Sigmoid colon (tissue), 7 donors: ENCODE data around the gene CHRM4. TPM values are rescaled to one million over a fixed set of nuclear protein-coding genes. Genes with fewer than 3 reads are reported as not detected.
A peak's percentile ranks its signal among the peaks of the same experiment; 100 is the strongest.

Experiments used
- DNase-seq: peaks from one replicate; pipeline ENCODE4 v3.0.0-alpha.2; 2019
- H3K27ac ChIP-seq, 4 donors: fragments of 200-600 bp; sonication (generic); one replicate each; pipeline ENCODE4 v1.5.1; 2016 to 2019; ENCODE audit warnings: mild to moderate bottlenecking in 1 of 4
- H3K27me3 ChIP-seq, 3 donors: fragments of 200-600 bp; sonication (generic); one replicate each; pipeline ENCODE4 v1.5.1; 2019; ENCODE audit warnings: mild to moderate bottlenecking in 1 of 3
- H3K36me3 ChIP-seq, 4 donors: fragments of 200-600 bp; sonication (generic); one replicate each; pipeline ENCODE4 v1.5.1; 2016 to 2019
- H3K4me1 ChIP-seq, 4 donors: fragments of 200-600 bp; sonication (generic); one replicate each; pipeline ENCODE4 v1.5.1; 2017 to 2019
- H3K4me3 ChIP-seq, 4 donors: fragments of 200-600 bp; sonication (generic); one replicate each; pipeline ENCODE4 v1.5.1; 2017 to 2019; ENCODE audit warnings: mild to moderate bottlenecking in 2 of 4, moderate library complexity in 1 of 4
- H3K9me3 ChIP-seq, 4 donors: fragments of 200-600 bp in 3 of 4; sonication (generic) in 3 of 4; one replicate each; pipeline versions ENCODE4 v1.5.1 to v1.6.1; 2013 to 2019
- CTCF ChIP-seq, 4 experiments: fragments of 450-650 bp in 3 of 4; fragments of 200-600 bp in 1 of 4; IDR thresholded peaks; one replicate each; pipeline ENCODE4 v1.5.1; 2016 to 2019; ENCODE audit warnings: antibody characterized with exemption in 4 of 4, mild to moderate bottlenecking in 3 of 4, moderate library complexity in 2 of 4
- EP300 ChIP-seq, 4 donors: sonication (generic); formaldehyde crosslinking; IDR thresholded peaks; one replicate each; pipeline ENCODE4 v1.6.1; 2017; ENCODE audit warnings: antibody characterized with exemption in 4 of 4
- POLR2A ChIP-seq, 2 donors: fragments of 450-650 bp; IDR thresholded peaks; one replicate each; pipeline ENCODE4 v1.6.1; 2016; ENCODE audit warnings: antibody characterized with exemption in 2 of 2, mild to moderate bottlenecking in 2 of 2, moderate library complexity in 2 of 2
- POLR2AphosphoS5 ChIP-seq, 4 donors: sonication (generic); formaldehyde crosslinking; IDR thresholded peaks; one replicate each; pipeline ENCODE4 v1.6.1; 2017; ENCODE audit warnings: antibody characterized with exemption in 4 of 4
- WGBS, 2 donors: extraction: QIAGEN DNeasy Blood & Tissue Kit; methylation state at CpG; one replicate each; pipeline ENCODE4 v1.1.7; 2013; 5-methylcytosine and 5-hydroxymethylcytosine counted together
- intact Hi-C: fragments of 100-400 bp; cut with DNase I; formaldehyde crosslinking; loops from one replicate; pipeline ENCODE4 v1.15.1; 2023
- polyA plus RNA-seq, 3 donors: library from polyadenylated mRNA; stranded (reverse); fragments of 200-250 nt; gene quantifications; one replicate each; pipeline ENCODE4 v1.2.3, GENCODE V29; 2013
- total RNA-seq, 4 donors: library from RNA; depleted of rRNA; stranded (reverse); fragments of >200 nt; gene quantifications; one replicate each; pipeline ENCODE4 v1.1.0, GENCODE V29; 2016
- donor health status: healthy with polysubstance abuse.
- donor health status: Bipolar disorder and iron deficiency.
- donor health status: healthy.

The CHRM4 gene
- total and polyA plus RNA-seq, 7 donors = 0.55 to 5.4 (median 2.9) TPM; not detected in 1

GRCh38 chr11:46350695-46351094 is 40.9 kb downstream of the CHRM4 start:
- Histone ChIP-seq H3K36me3 (no peaks in the 10 kb centered on the region), H3K27me3 (no peaks in the 10 kb centered on the region), H3K4me1 (peaks cover 0 to 54% (median 35%) of the 10 kb centered on the region in 4 donors), H3K9me3 (no peaks in the 10 kb centered on the region), H3K27ac (no peak overlapping the region), H3K4me3 (no peak overlapping the region)
- intact Hi-C loops = no loop called here
- WGBS, 2 donors = 67 to 82% methylated on average over 3 of the region's 3 CpGs
- DNase-seq = no peak
- TF ChIP-seq EP300 (IDR thresholded peaks at IDR 0.05) (no peak), CTCF (IDR thresholded peaks at IDR 0.05) (no peak), POLR2A (IDR thresholded peaks at IDR 0.05) (no peak), POLR2AphosphoS5 (IDR thresholded peaks at IDR 0.05) (no peak)

- Histone ChIP-seq H3K4me3 (peak overlapping the region in 2 of 4 donors; percentile 78 to 92), H3K4me1 (peaks cover 0 to 52% (median 35%) of the 10 kb centered on the region in 4 donors)
Observed at GRCh38 chr11:46348566-46349401, 42.8 kb downstream of the CHRM4 start.

GRCh38 chr11:46347637-46348311 is 43.8 kb downstream of the CHRM4 start:
- 1 to 14% methylated on average over 63 of the region's 63 CpGs for WGBS, 2 donors
- Histone ChIP-seq H3K4me3 (peak overlapping the region; percentile 78 to 92 (median 82)), H3K4me1 (peaks cover 0 to 43% (median 33%) of the 10 kb centered on the region in 4 donors), H3K36me3 (no peaks in the 10 kb centered on the region), H3K9me3 (no peaks in the 10 kb centered on the region), H3K27ac (peak overlapping the region; percentile 55 to 67 (median 62)), H3K27me3 (no peaks in the 10 kb centered on the region)
- intact Hi-C loops = loop anchor here (1.0 kb wide), 1 partner anchor 20 kb away; no protein-coding TSS in a partner anchor
- DNase-seq = peak; percentile 77
- TF ChIP-seq POLR2AphosphoS5 (IDR thresholded peaks at IDR 0.05) = no peak

More at GRCh38 chr11:46348566-46349401, 42.8 kb downstream of the CHRM4 start:
- Histone ChIP-seq H3K27me3 (no peaks in the 10 kb centered on the region), H3K27ac (no peak overlapping the region), H3K36me3 (no peaks in the 10 kb centered on the region), H3K9me3 (no peaks in the 10 kb centered on the region)
- DNase-seq = no peak
- intact Hi-C loops = no loop called here
- 17 to 27% methylated on average over 18 of the region's 18 CpGs for WGBS, 2 donors
- no peak for TF ChIP-seq POLR2A (IDR thresholded peaks at IDR 0.05)
- TF ChIP-seq CTCF (IDR thresholded peaks at IDR 0.05) = no peak
- TF ChIP-seq POLR2AphosphoS5 (IDR thresholded peaks at IDR 0.05) = no peak
- TF ChIP-seq EP300 (IDR thresholded peaks at IDR 0.05) = no peak

GRCh38 chr11:46346886-46347636 is 44.5 kb downstream of the CHRM4 start, which contains the start of gene DGKZ:
Gene DGKZ (plus strand): TSS chr11:46347463. CDS start chr11:46347660, 197 bp downstream.
- 4 to 7% methylated on average over 80 of the region's 80 CpGs for WGBS, 2 donors
- TF ChIP-seq POLR2AphosphoS5 (IDR thresholded peaks at IDR 0.05) (peak in 3 of 4 donors; percentile 26 to 70 (median 34)), EP300 (IDR thresholded peaks at IDR 0.05) (no peak), CTCF (IDR thresholded peaks at IDR 0.05) (peak in 2 of 4 experiments; percentile 9 to 74), POLR2A (IDR thresholded peaks at IDR 0.05) (no peak)
- Histone ChIP-seq H3K36me3 (no peaks in the 10 kb centered on the region), H3K4me3 (peak within 1 kb of the TSS; percentile 78 to 92 (median 82)), H3K9me3 (no peaks in the 10 kb centered on the region), H3K27me3 (no peaks in the 10 kb centered on the region), H3K4me1 (peaks cover 0 to 38% (median 29%) of the 10 kb centered on the region in 4 donors), H3K27ac (peak within 1 kb of the TSS; percentile 55 to 67 (median 62))
- DNase-seq = peak; percentile 93
- intact Hi-C loops = loop anchor here (1.0 kb wide), 1 partner anchor 20 kb away; no protein-coding TSS in a partner anchor
